GM21526 (cell line): Measurements from ENCODE around the gene RAB1B.

Experiments used
- ATAC-seq: cut with Tn5 transposase; IDR thresholded peaks from one replicate; pipeline ENCODE4 v1.9.1; 2021; ENCODE audit warnings: moderate library complexity; ENCODE audit not compliant: unreplicated experiment, low FRiP score

RAB1B gene

GRCh38 chr11:66268244-66268951, at the start of gene RAB1B:
TSS of gene RAB1B (plus strand) at chr11:66268639. CDS start at chr11:66268680, 41 bp downstream.
- ATAC-seq: peak; percentile 63

- no peak for ATAC-seq
Measured at GRCh38 chr11:66218846-66219620, 49.4 kb upstream of the RAB1B start.

- no peak for ATAC-seq
Measured at GRCh38 chr11:66219846-66220565, 48.4 kb upstream of the RAB1B start.

- ATAC-seq: no peak
Measured at GRCh38 chr11:66220566-66220935, 47.9 kb upstream of the RAB1B start.

- ATAC-seq: no peak
Measured at GRCh38 chr11:66221012-66221411, 47.4 kb upstream of the RAB1B start.

- ATAC-seq: no peak
Measured at GRCh38 chr11:66221726-66222236, 46.7 kb upstream of the RAB1B start.

GRCh38 chr11:66222358-66223149, 45.9 kb upstream of the RAB1B start:
- peak; percentile 88 for ATAC-seq

GRCh38 chr11:66224226-66224855, 44.1 kb upstream of the RAB1B start:
- ATAC-seq: no peak

GRCh38 chr11:66225066-66225465, 43.4 kb upstream of the RAB1B start:
- ATAC-seq: no peak

- no peak for ATAC-seq
Measured at GRCh38 chr11:66226101-66226500, 42.3 kb upstream of the RAB1B start.

GRCh38 chr11:66227700-66228099, 40.7 kb upstream of the RAB1B start:
- ATAC-seq: no peak

- ATAC-seq: no peak
Measured at GRCh38 chr11:66228521-66228920, 39.9 kb upstream of the RAB1B start.

GRCh38 chr11:66230156-66230555, 38.3 kb upstream of the RAB1B start:
- ATAC-seq: no peak

GRCh38 chr11:66230978-66231377, 37.5 kb upstream of the RAB1B start:
- no peak for ATAC-seq

- no peak for ATAC-seq
Measured at GRCh38 chr11:66231561-66231960, 36.9 kb upstream of the RAB1B start.

GRCh38 chr11:66232769-66233168, 35.7 kb upstream of the RAB1B start:
- ATAC-seq: no peak

GRCh38 chr11:66233301-66233700, 35.1 kb upstream of the RAB1B start:
- no peak for ATAC-seq

- ATAC-seq: no peak
Measured at GRCh38 chr11:66235141-66235540, 33.3 kb upstream of the RAB1B start.

- ATAC-seq: no peak
Measured at GRCh38 chr11:66237867-66238266, 30.6 kb upstream of the RAB1B start.
